IMR-90 (cell line): Measurements from ENCODE around the gene SORCS1.

Source experiments
- MAFK ChIP-seq: IDR thresholded peaks from 2 replicates; pipeline ENCODE4 v1.6.1; 2012; ENCODE audit warnings: low read depth, low read length, improper control_type of control experiment
- POLR2A ChIP-seq: IDR thresholded peaks from 2 replicates; pipeline ENCODE4 v1.6.1; 2012; ENCODE audit warnings: mild to moderate bottlenecking, low read depth, low read length
- RCOR1 ChIP-seq: IDR thresholded peaks from 2 replicates; pipeline ENCODE4 v1.6.1; 2012; ENCODE audit warnings: mild to moderate bottlenecking, low read length, improper control_type of control experiment; ENCODE audit not compliant: insufficient replicate concordance
- TF ChIP-seq, protein P1 (sequence below): conservative IDR thresholded peaks from 2 replicates; pipeline ENCODE4 v1.5.1; 2012; ENCODE audit warnings: mild to moderate bottlenecking, low read depth, low read length, improper control_type of control experiment

DNA sequence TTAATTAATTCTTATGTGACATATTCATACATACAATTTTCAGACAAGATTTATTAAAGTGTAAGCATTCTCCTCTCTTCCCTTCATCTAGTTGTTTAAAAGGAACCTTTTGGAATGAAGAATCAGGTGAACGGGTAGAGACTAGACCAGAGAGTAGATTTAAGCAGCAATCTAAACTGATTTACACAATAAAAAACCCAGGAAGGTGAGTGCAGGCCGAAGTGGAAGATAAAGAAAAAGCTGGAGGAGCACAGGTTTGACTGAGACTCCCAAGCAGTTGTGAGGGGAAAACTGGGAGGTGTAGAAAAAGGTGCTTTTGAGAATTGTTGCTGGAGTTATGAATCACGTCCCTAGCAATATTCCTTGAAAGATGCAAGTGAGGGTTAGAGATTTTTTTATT lies 601.1 kb downstream of the SORCS1 start:
- TF ChIP-seq, protein P1, sequence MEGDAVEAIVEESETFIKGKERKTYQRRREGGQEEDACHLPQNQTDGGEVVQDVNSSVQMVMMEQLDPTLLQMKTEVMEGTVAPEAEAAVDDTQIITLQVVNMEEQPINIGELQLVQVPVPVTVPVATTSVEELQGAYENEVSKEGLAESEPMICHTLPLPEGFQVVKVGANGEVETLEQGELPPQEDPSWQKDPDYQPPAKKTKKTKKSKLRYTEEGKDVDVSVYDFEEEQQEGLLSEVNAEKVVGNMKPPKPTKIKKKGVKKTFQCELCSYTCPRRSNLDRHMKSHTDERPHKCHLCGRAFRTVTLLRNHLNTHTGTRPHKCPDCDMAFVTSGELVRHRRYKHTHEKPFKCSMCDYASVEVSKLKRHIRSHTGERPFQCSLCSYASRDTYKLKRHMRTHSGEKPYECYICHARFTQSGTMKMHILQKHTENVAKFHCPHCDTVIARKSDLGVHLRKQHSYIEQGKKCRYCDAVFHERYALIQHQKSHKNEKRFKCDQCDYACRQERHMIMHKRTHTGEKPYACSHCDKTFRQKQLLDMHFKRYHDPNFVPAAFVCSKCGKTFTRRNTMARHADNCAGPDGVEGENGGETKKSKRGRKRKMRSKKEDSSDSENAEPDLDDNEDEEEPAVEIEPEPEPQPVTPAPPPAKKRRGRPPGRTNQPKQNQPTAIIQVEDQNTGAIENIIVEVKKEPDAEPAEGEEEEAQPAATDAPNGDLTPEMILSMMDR = no peak
- TF ChIP-seq POLR2A (no peak), RCOR1 (no peak), MAFK (no peak)
